Keratinocyte (primary cell): Measurements from ENCODE around the gene TMEM123. TPM values are rescaled to one million over a fixed set of nuclear protein-coding genes. Genes with fewer than 3 reads are reported as not detected.
"Not testable (repeated sequence)": the region's sequence is repeated elsewhere in the genome, so short reads cannot be mapped to it uniquely, and the experiment has no call there.

Experiments used
- DNase-seq: peaks from one replicate; pipeline ENCODE4 v3.0.0-alpha.2; 2011; ENCODE audit warnings: low read depth, missing footprints, low spot score
- FAIRE-seq: peaks from 2 replicates; lab custom pipeline; 2011; peaks lifted over from hg19 to GRCh38; lab: Jason Lieb, UNC
- H2AFZ ChIP-seq: 2 replicates; pipeline ENCODE4 v1.6.0; 2012; ENCODE audit warnings: low read length, control low read depth, inconsistent platforms; ENCODE audit not compliant: control insufficient read depth
- H3K27ac ChIP-seq: 2 replicates; pipeline ENCODE4 v1.5.1; 2011; ENCODE audit warnings: low read length; ENCODE audit not compliant: control insufficient read depth, insufficient read depth
- H3K27me3 ChIP-seq: 3 replicates; pipeline ENCODE4 v1.6.0; 2011; ENCODE audit warnings: low read length; ENCODE audit not compliant: control insufficient read depth, insufficient read depth; ENCODE audit errors: extremely low read depth
- H3K36me3 ChIP-seq, 2 experiments: 2 replicates in 1 of 2; 3 replicates in 1 of 2; pipeline ENCODE4 v1.5.1; 2011; ENCODE audit warnings: low read length in 2 of 2, mild to moderate bottlenecking in 1 of 2; ENCODE audit not compliant: control insufficient read depth in 2 of 2, insufficient read depth in 2 of 2; ENCODE audit errors: extremely low read depth in 1 of 2
- H3K4me1 ChIP-seq: 3 replicates; pipeline ENCODE4 v1.5.1; 2011; ENCODE audit warnings: low read length; ENCODE audit not compliant: control insufficient read depth, insufficient read depth; ENCODE audit errors: extremely low read depth
- H3K4me2 ChIP-seq: 3 replicates; pipeline ENCODE4 v1.6.0; 2011; ENCODE audit warnings: low read depth, low read length; ENCODE audit not compliant: control insufficient read depth, insufficient read depth; ENCODE audit errors: extremely low read depth
- H3K4me3 ChIP-seq, 3 experiments: fragments of 200-600 bp in 1 of 3; sonication (generic) in 1 of 3; 2 replicates in 2 of 3; 3 replicates in 1 of 3; pipeline ENCODE4 v1.5.1; 2011 to 2016; ENCODE audit warnings: low read length in 3 of 3, mild to moderate bottlenecking in 3 of 3, control low read depth in 2 of 3, inconsistent platforms in 1 of 3, low read depth in 1 of 3, mixed read lengths in 1 of 3, mixed run types in 1 of 3, moderate library complexity in 1 of 3; ENCODE audit not compliant: control insufficient read depth in 2 of 3, insufficient read depth in 2 of 3; ENCODE audit errors: extremely low read depth in 1 of 3
- H3K79me2 ChIP-seq: 2 replicates; pipeline ENCODE4 v1.6.0; 2012; ENCODE audit warnings: low read length; ENCODE audit not compliant: control insufficient read depth, insufficient read depth
- H3K9ac ChIP-seq: 3 replicates; pipeline ENCODE4 v1.6.0; 2011; ENCODE audit warnings: low read length; ENCODE audit not compliant: control insufficient read depth, insufficient read depth; ENCODE audit errors: extremely low read depth
- H3K9me1 ChIP-seq: 3 replicates; pipeline ENCODE4 v1.6.0; 2011; ENCODE audit warnings: low read length; ENCODE audit not compliant: control insufficient read depth, insufficient read depth; ENCODE audit errors: extremely low read depth
- H3K9me3 ChIP-seq: 2 replicates; pipeline ENCODE4 v1.5.1; 2012; ENCODE audit warnings: low read depth, low read length; ENCODE audit not compliant: control insufficient read depth
- H4K20me1 ChIP-seq: 3 replicates; pipeline ENCODE4 v1.6.0; 2011; ENCODE audit warnings: low read length; ENCODE audit not compliant: control insufficient read depth, insufficient read depth; ENCODE audit errors: extremely low read depth
- CTCF ChIP-seq, 3 experiments: IDR thresholded peaks in 1 of 3; conservative IDR thresholded peaks in 1 of 3; optimal IDR thresholded peaks in 1 of 3; 2 replicates in 2 of 3; 3 replicates in 1 of 3; pipeline versions ENCODE3 to v1.5.1; 2011; ENCODE audit warnings: low read length in 3 of 3, mild to moderate bottlenecking in 3 of 3, moderate library complexity in 2 of 3, control low read depth in 1 of 3, inconsistent platforms in 1 of 3; ENCODE audit not compliant: insufficient read depth in 2 of 3; ENCODE audit errors: extremely low read depth in 1 of 3
- EZH2 ChIP-seq: IDR thresholded peaks from one replicate; pipeline ENCODE4 v1.6.1; 2012; ENCODE audit warnings: inconsistent platforms, mild to moderate bottlenecking, low read length, moderate library complexity
- dilution Hi-C: fragments of 300-500 bp; cut with MboI; formaldehyde crosslinking; loops from one replicate; pipeline ENCODE4 v1.7.0; 2020; ENCODE audit warnings: low sequenced_read_pairs; ENCODE audit not compliant: extremely low pct_ligation_motif_present
- polyA plus RNA-seq, 5 experiments: library from polyadenylated mRNA; depleted of rRNA in 3 of 5; stranded (reverse) in 3 of 5; stranded (forward) in 1 of 5; unstranded in 1 of 5; fragments of >200 nt; gene quantifications; 1 replicate in 1 of 5; 2 replicates in 3 of 5; 3 replicates in 1 of 5; pipeline versions ENCODE4 v1.2.1 to v1.2.3, GENCODE V29; 2011 to 2012; ENCODE audit warnings: missing spikeins in 2 of 5, low read depth in 1 of 5, low replicate concordance in 1 of 5

TMEM123 gene
- polyA plus RNA-seq, 1 donor (not counting 4 experiments of a cell fraction or from before 2014, with no cell fraction given): 408 TPM

DNA sequence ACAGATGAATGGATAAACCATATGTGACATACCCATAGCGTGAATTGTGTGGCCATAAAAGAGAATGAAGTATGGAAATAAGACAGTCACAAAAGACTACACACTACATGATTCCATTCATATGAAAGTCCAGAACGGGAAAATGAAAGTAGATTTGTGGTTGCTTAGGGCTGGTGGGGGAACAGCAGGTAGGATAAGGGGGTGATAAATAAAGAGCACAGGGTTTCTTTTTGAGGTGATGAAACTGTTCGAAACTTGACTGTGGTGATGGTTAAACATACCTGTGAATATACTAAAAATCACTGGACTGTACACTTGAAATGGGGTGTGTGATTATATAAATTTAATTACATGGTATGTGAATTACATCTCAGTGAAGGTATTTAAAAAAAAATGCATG lies 16.9 kb downstream of the TMEM123 start:
- no peak overlapping the region for H2AFZ ChIP-seq
- no peaks in the 10 kb centered on the region for H3K4me1 ChIP-seq
- H3K79me2 ChIP-seq: peaks cover 50% of the 10 kb centered on the region
- H3K9ac ChIP-seq: no peak overlapping the region
- dilution Hi-C loops: no loop called here
- H4K20me1 ChIP-seq: no peaks in the 10 kb centered on the region
- no peak for TF ChIP-seq CTCF (optimal IDR thresholded peaks at IDR 0.05 in 1 of 3, IDR thresholded peaks at IDR 0.05 in 1 of 3, conservative IDR thresholded peaks at IDR 0.05 in 1 of 3; ENCODE audit: extremely low read depth in 1 of 3, insufficient read depth in 2 of 3, low read length in 3 of 3)
- no peak for TF ChIP-seq EZH2
- DNase-seq (no peak), FAIRE-seq (no peak)
- no peak overlapping the region for H3K4me2 ChIP-seq
- H3K4me3 ChIP-seq: no peak overlapping the region
- no peaks in the 10 kb centered on the region for H3K9me1 ChIP-seq
- H3K36me3 ChIP-seq: peaks cover 3 to 4% of the 10 kb centered on the region in 2 experiments
- H3K9me3 ChIP-seq: peaks cover 6% of the 10 kb centered on the region
- H3K27me3 ChIP-seq: no peaks in the 10 kb centered on the region
- H3K27ac ChIP-seq: no peak overlapping the region

DNA sequence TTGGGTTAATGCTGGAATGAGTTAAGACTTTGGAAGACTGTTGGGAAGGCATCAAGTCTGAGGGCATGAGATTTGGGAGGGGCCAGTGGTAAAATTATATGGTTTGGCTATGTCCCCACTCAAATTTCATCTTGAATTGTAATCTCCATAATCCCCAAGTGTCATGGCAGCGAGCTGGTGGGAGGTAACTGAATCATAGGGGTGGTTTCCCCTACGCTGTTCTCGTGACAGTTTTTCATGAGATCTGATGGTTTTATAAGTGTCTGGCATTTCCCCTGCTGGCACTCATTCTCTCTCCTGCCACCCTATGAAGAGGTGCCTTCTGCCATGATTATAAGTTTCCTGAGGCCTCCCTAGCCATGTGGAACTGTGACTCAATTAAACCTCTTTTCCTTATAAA lies 19.0 kb downstream of the TMEM123 start:
- H3K4me1 ChIP-seq, H3K9me1 ChIP-seq, FAIRE-seq, H3K27me3 ChIP-seq, H4K20me1 ChIP-seq, H3K4me2 ChIP-seq, H3K36me3 ChIP-seq, H3K9me3 ChIP-seq, dilution Hi-C loops, H3K4me3 ChIP-seq, H3K27ac ChIP-seq, H3K9ac ChIP-seq, DNase-seq, H2AFZ ChIP-seq: not testable (repeated sequence)
- peaks cover 57% of the 10 kb centered on the region for H3K79me2 ChIP-seq

- H3K4me2 ChIP-seq, dilution Hi-C loops, H3K27me3 ChIP-seq, H3K27ac ChIP-seq, H3K9me1 ChIP-seq, H3K9ac ChIP-seq, FAIRE-seq, H3K4me1 ChIP-seq, H2AFZ ChIP-seq, H3K9me3 ChIP-seq, H4K20me1 ChIP-seq, DNase-seq, H3K36me3 ChIP-seq, H3K4me3 ChIP-seq: not testable (repeated sequence)
- peaks cover 50% of the 10 kb centered on the region for H3K79me2 ChIP-seq
Measured at GRCh38 chr11:102432560-102432959, 20.0 kb downstream of the TMEM123 start.
